Stimulated activated naive CD4-positive, alpha-beta T cell treated with Interleukin-2 at 50 U/mL for 16 hours (primary cell): ENCODE measurements around the gene ZFP64.
"Not testable (repeated sequence)": the region's sequence is repeated elsewhere in the genome, so short reads cannot be mapped to it uniquely, and the experiment has no call there.

Experiments used
- DNase-seq: peaks from one replicate; lab custom pipeline; 2025; lab: John Stamatoyannopoulos, UW

The ZFP64 gene

GRCh38 chr20:52191132-52191915 is at the start of gene ZFP64:
TSS of gene ZFP64 (minus strand) at chr20:52191779. CDS start at chr20:52191636, 143 bp downstream.
- peak; percentile 69 for DNase-seq

GRCh38 chr20:52240802-52241201 is 49.2 kb upstream of the ZFP64 start:
- DNase-seq: no peak

- DNase-seq: no peak
Observed at GRCh38 chr20:52239102-52239501, 47.5 kb upstream of the ZFP64 start.

- no peak for DNase-seq
Observed at GRCh38 chr20:52236292-52236691, 44.7 kb upstream of the ZFP64 start.

- no peak for DNase-seq
Observed at GRCh38 chr20:52235129-52235528, 43.5 kb upstream of the ZFP64 start.

GRCh38 chr20:52234302-52235045 is 42.9 kb upstream of the ZFP64 start:
- DNase-seq: no peak

GRCh38 chr20:52231230-52231746 is 39.7 kb upstream of the ZFP64 start:
- DNase-seq: no peak

GRCh38 chr20:52230409-52230808 is 38.8 kb upstream of the ZFP64 start:
- no peak for DNase-seq

- DNase-seq: not testable (repeated sequence)
Observed at GRCh38 chr20:52229346-52229745, 37.8 kb upstream of the ZFP64 start.

GRCh38 chr20:52226370-52226769 is 34.8 kb upstream of the ZFP64 start:
- no peak for DNase-seq

- no peak for DNase-seq
Observed at GRCh38 chr20:52224920-52225319, 33.3 kb upstream of the ZFP64 start.

GRCh38 chr20:52221362-52221761 is 29.8 kb upstream of the ZFP64 start:
- not testable (repeated sequence) for DNase-seq

GRCh38 chr20:52220891-52221290 is 29.3 kb upstream of the ZFP64 start:
- DNase-seq: not testable (repeated sequence)

GRCh38 chr20:52219441-52219840 is 27.9 kb upstream of the ZFP64 start:
- DNase-seq: no peak

GRCh38 chr20:52217689-52218395 is 26.3 kb upstream of the ZFP64 start:
- DNase-seq: no peak

GRCh38 chr20:52213995-52214394 is 22.4 kb upstream of the ZFP64 start:
- no peak for DNase-seq

GRCh38 chr20:52212943-52213342 is 21.4 kb upstream of the ZFP64 start:
- no peak for DNase-seq

- no peak for DNase-seq
Observed at GRCh38 chr20:52210037-52210990, 18.7 kb upstream of the ZFP64 start.

GRCh38 chr20:52209154-52209571 is 17.6 kb upstream of the ZFP64 start:
- DNase-seq: no peak

GRCh38 chr20:52207020-52207810 is 15.6 kb upstream of the ZFP64 start:
- no peak for DNase-seq
